ENCODE measurements around the gene PRICKLE2. TPM values are rescaled to one million over a fixed set of nuclear protein-coding genes. Genes with fewer than 3 reads are reported as not detected.

PRICKLE2 gene
- total and polyA plus RNA-seq, 10 of the 15 experiments (the other 5 are each of a cell fraction or from before 2014, with no cell fraction given), result 0.11 to 2.6 (median 0.69) TPM

GRCh38 chr3:64105816-64106215 lies 119.5 kb downstream of the PRICKLE2 start:
- Histone ChIP-seq H3K27ac (ENCODE audit: control insufficient read depth, insufficient read depth) (no peak overlapping the region), H3K4me1 (ENCODE audit: control insufficient read depth, insufficient read depth, low read length) (no peaks in the 10 kb centered on the region), H3K9ac (ENCODE audit: control insufficient read depth, insufficient read depth, low read length) (no peak overlapping the region), H2AFZ (ENCODE audit: control insufficient read depth, low read depth, low read length) (no peak overlapping the region), H4K20me1 (ENCODE audit: control insufficient read depth, insufficient read depth) (no peaks in the 10 kb centered on the region), H3K36me3 (ENCODE audit: control insufficient read depth in 2 of 2, insufficient read depth in 2 of 2, low read length in 1 of 2) (no peaks in the 10 kb centered on the region), H3K4me3 (no peak overlapping the region), H3K27me3 (replicated peaks in 1 of 2; ENCODE audit: control insufficient read depth in 2 of 2, insufficient read depth in 2 of 2, low read length in 1 of 2) (no peaks in the 10 kb centered on the region; a peak in 1 of 4 replicates), H3K4me2 (ENCODE audit: control insufficient read depth, insufficient read depth) (no peak overlapping the region), H3K9me3 (replicated peaks; ENCODE audit: control insufficient read depth, insufficient read depth, low read length) (no peaks in the 10 kb centered on the region), H3K79me2 (ENCODE audit: control insufficient read depth, insufficient read depth, low read length) (no peaks in the 10 kb centered on the region)
- DNase-seq (ENCODE audit: low read depth, low spot score), result no peak
- CTCF ChIA-PET, result interaction anchor here (0.7 to 1.9 kb wide), 7 partner anchors 8 to 115 kb away, joined by 3 to 8 read pairs (median 3); no protein-coding TSS in a partner anchor
- intact Hi-C loops (cut with micrococcal nuclease; ENCODE audit: unreplicated experiment), result no loop called here
- no TSS peak for BruUV-seq (replicated peaks)
- POLR2A ChIA-PET, result interaction anchor here (0.5 to 0.7 kb wide), 3 partner anchors 36 to 134 kb away, joined by 3 to 6 read pairs (median 6); no protein-coding TSS in a partner anchor
- in situ Hi-C loops (cut with MboI), result no loop called here
- peak; percentile 48 for ATAC-seq
- RAD21 ChIA-PET (ENCODE audit: unreplicated experiment), result interaction anchor here (0.6 to 2.0 kb wide), 5 partner anchors 47 to 203 kb away, joined by 3 to 6 read pairs (median 3); partner anchors contain the start of gene PRICKLE2
- no peak for FAIRE-seq
- SMC1A ChIA-PET (ENCODE audit: uncharacterized antibody, unreplicated experiment), result interaction anchor here (0.7 to 2.5 kb wide), 11 partner anchors 9 to 294 kb away, joined by 3 to 9 read pairs (median 4); partner anchors contain the start of gene PRICKLE2
- no peak for TF ChIP-seq MTA2 (IDR thresholded peaks at IDR 0.05; ENCODE audit: low read depth)
- no peak for TF ChIP-seq BMI1 (IDR thresholded peaks at IDR 0.05; ENCODE audit: borderline replicate concordance)
- no peak for TF ChIP-seq USF1 (IDR thresholded peaks at IDR 0.05; ENCODE audit: borderline replicate concordance, extremely low read length, insufficient read depth, low read depth, low read length)
- no peak for TF ChIP-seq KLF5 (IDR thresholded peaks at IDR 0.05; ENCODE audit: partially characterized antibody)
- no peak for TF ChIP-seq SRF (IDR thresholded peaks at IDR 0.05; ENCODE audit: low read depth in 2 of 2, low read length in 2 of 2)
- no peak for TF ChIP-seq RELB (IDR thresholded peaks at IDR 0.05; ENCODE audit: low read depth)
- TF ChIP-seq EED (IDR thresholded peaks at IDR 0.05; ENCODE audit: low read depth), result no peak
- no peak for TF ChIP-seq POLR2AphosphoS5 (IDR thresholded peaks at IDR 0.05; ENCODE audit: low read length)
- TF ChIP-seq TAF1 (IDR thresholded peaks at IDR 0.05; ENCODE audit: borderline replicate concordance, low read depth, low read length), result no peak
- no peak for TF ChIP-seq MTA3 (IDR thresholded peaks at IDR 0.05; ENCODE audit: borderline replicate concordance, low read length)
- TF ChIP-seq RELA (IDR thresholded peaks at IDR 0.05; ENCODE audit: borderline replicate concordance, partially characterized antibody), result no peak
- no peak for TF ChIP-seq LARP7 (IDR thresholded peaks at IDR 0.05)
- no peak for TF ChIP-seq STAT1 (conservative IDR thresholded peaks at IDR 0.05)
- no peak for TF ChIP-seq TCF12 (IDR thresholded peaks at IDR 0.05; ENCODE audit: low read depth, low read length)
- TF ChIP-seq RAD21 (IDR thresholded peaks at IDR 0.05; ENCODE audit: insufficient read depth, low read depth, low read length), result no peak
- no peak for TF ChIP-seq PRDM15 (CRISPR knock-in tag; IDR thresholded peaks at IDR 0.05)
- TF ChIP-seq ZBTB33 (IDR thresholded peaks at IDR 0.05), result no peak
- TF ChIP-seq BCL11A (IDR thresholded peaks at IDR 0.05; ENCODE audit: low read depth, low read length), result no peak

Data from GM12878 (cell line).